Astrocyte (in vitro differentiated cells and primary cell): ENCODE measurements around the gene OR2B2.

Experiments
- EZH2 ChIP-seq: IDR thresholded peaks from 2 replicates; pipeline ENCODE4 v1.6.1; 2012; ENCODE audit warnings: mild to moderate bottlenecking, low read length, inconsistent platforms; ENCODE audit not compliant: insufficient read depth
- TF ChIP-seq, protein P1 (sequence below): IDR thresholded peaks from 2 replicates; pipeline ENCODE4 v1.5.1; 2011; ENCODE audit warnings: low read depth, mild to moderate bottlenecking, inconsistent platforms, low read length, moderate library complexity; ENCODE audit not compliant: insufficient read depth

GRCh38 chr6:27872642-27873020 lies 39.6 kb downstream of the OR2B2 start:
- TF ChIP-seq, protein P1, sequence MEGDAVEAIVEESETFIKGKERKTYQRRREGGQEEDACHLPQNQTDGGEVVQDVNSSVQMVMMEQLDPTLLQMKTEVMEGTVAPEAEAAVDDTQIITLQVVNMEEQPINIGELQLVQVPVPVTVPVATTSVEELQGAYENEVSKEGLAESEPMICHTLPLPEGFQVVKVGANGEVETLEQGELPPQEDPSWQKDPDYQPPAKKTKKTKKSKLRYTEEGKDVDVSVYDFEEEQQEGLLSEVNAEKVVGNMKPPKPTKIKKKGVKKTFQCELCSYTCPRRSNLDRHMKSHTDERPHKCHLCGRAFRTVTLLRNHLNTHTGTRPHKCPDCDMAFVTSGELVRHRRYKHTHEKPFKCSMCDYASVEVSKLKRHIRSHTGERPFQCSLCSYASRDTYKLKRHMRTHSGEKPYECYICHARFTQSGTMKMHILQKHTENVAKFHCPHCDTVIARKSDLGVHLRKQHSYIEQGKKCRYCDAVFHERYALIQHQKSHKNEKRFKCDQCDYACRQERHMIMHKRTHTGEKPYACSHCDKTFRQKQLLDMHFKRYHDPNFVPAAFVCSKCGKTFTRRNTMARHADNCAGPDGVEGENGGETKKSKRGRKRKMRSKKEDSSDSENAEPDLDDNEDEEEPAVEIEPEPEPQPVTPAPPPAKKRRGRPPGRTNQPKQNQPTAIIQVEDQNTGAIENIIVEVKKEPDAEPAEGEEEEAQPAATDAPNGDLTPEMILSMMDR = no peak
- no peak for TF ChIP-seq EZH2
